ENCODE measurements around the gene KDM3A.

Gene KDM3A, protein sequence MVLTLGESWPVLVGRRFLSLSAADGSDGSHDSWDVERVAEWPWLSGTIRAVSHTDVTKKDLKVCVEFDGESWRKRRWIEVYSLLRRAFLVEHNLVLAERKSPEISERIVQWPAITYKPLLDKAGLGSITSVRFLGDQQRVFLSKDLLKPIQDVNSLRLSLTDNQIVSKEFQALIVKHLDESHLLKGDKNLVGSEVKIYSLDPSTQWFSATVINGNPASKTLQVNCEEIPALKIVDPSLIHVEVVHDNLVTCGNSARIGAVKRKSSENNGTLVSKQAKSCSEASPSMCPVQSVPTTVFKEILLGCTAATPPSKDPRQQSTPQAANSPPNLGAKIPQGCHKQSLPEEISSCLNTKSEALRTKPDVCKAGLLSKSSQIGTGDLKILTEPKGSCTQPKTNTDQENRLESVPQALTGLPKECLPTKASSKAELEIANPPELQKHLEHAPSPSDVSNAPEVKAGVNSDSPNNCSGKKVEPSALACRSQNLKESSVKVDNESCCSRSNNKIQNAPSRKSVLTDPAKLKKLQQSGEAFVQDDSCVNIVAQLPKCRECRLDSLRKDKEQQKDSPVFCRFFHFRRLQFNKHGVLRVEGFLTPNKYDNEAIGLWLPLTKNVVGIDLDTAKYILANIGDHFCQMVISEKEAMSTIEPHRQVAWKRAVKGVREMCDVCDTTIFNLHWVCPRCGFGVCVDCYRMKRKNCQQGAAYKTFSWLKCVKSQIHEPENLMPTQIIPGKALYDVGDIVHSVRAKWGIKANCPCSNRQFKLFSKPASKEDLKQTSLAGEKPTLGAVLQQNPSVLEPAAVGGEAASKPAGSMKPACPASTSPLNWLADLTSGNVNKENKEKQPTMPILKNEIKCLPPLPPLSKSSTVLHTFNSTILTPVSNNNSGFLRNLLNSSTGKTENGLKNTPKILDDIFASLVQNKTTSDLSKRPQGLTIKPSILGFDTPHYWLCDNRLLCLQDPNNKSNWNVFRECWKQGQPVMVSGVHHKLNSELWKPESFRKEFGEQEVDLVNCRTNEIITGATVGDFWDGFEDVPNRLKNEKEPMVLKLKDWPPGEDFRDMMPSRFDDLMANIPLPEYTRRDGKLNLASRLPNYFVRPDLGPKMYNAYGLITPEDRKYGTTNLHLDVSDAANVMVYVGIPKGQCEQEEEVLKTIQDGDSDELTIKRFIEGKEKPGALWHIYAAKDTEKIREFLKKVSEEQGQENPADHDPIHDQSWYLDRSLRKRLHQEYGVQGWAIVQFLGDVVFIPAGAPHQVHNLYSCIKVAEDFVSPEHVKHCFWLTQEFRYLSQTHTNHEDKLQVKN (N-terminal part only)

DNA sequence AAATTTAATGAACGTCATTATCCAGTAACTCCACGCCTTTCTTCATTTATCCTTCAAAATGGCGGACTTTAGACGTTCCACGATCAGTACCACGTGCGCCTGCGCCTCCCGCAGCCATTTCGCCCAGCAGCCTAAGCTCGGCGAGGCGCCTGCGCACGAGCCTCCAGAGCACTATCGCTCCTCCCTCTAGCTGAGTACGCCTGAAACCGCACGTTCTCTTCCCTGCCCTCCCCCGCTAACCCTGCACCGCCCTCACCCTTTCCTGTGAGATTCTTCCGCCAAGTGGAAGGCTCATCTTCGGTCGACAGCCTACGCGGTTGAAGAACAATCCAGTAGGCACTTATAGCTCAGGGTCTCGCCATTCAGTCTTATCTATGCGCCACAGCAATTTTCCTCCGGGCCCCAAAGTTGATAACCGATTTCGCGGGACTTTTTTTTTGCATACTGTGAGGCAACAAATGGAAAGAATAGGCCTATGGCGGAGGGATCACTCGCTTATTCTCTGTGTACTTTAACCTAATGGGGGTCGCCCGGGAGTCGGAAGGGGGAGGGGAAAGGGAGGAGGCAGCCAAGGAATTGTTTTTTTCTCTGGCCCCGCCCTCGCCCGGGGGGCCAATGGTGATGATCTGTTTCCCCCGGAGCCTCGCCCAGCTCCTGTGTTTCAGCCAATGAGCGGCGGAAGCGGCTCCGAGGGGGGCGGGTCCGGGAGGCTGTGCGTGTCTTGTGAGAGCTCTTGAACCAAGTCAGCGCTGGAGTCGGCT lies at the start of gene KDM3A:
TSS of gene KDM3A (plus strand) at position 741 of the 761 bp plus-strand sequence. CDS start 677 bp downstream, outside the sequence.
- DNase-seq (ENCODE audit: low read depth): peak; percentile 98
- no peak for TF ChIP-seq CTCF (IDR thresholded peaks at IDR 0.05; ENCODE audit: low read depth, low read length, missing control alignments)

DNA sequence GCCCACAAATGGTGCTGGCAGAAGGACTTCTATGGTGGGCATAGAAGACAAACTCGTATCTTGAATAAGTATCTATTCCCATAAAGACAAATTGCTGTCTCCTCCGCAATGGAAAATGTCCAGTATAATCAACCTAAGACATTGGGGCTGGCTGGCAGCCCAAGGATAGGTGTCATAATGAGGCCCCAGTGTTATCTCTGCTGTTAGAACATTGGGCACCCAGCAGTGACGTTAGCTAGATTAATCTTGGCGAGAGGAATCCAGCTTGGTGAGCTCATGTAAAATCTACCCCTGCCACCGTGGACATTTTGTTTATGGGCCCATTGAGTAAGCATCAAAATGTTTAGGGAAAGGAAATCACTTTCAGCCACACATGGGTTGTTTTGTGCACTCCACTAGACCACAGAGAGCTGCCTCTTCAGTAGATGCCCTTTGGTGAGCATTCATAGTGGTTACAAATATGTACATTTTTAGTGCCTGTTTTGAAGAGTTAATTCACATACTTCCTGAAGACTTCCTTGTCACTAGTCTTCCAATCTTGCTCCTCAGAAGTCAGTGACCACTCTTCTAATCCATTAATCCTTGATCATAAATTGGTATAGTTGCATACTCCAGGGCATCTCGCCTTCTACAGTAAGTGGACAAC lies 48.2 kb upstream of the KDM3A start:
- H3K4me3 ChIP-seq (ENCODE audit: low read depth, low read length): no peak overlapping the region
- no peak for DNase-seq (ENCODE audit: low read depth)
- TF ChIP-seq CTCF (IDR thresholded peaks at IDR 0.05; ENCODE audit: low read depth, low read length, missing control alignments): no peak

More for the DNA sequence above, at the start of gene KDM3A:
- H3K4me3 ChIP-seq (ENCODE audit: low read depth, low read length): peak within 1 kb of the TSS; percentile 81

- DNase-seq (ENCODE audit: low read depth): no peak
- no peak overlapping the region for H3K4me3 ChIP-seq (ENCODE audit: low read depth, low read length)
- TF ChIP-seq CTCF (IDR thresholded peaks at IDR 0.05; ENCODE audit: low read depth, low read length, missing control alignments): no peak
Observed at GRCh38 chr2:86393521-86394491, 47.4 kb upstream of the KDM3A start.

GRCh38 chr2:86396291-86396785 lies 44.8 kb upstream of the KDM3A start:
- no peak for DNase-seq (ENCODE audit: low read depth)
- H3K4me3 ChIP-seq (ENCODE audit: low read depth, low read length): no peak overlapping the region
- peak; percentile 53 for TF ChIP-seq CTCF (IDR thresholded peaks at IDR 0.05; ENCODE audit: low read depth, low read length, missing control alignments)

DNA sequence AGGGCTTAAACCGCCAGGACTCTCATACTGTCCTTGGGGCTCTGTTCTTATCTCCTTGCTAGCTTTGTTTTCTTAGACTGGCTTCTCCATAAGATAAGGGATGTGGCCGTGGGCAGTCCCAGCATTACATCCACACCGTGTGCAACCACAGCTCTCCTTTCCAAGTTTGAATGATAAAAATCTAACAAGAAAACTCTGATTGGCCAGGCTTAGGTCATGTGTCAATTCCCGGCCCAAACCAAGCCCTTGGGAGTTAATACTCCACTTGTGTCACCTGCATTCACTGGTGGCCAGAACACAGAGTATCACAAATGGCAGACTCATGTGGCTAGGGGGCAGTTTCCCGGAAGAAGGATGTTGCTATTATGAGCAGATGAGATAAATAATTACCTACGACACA lies 43.2 kb upstream of the KDM3A start:
- DNase-seq (ENCODE audit: low read depth): no peak
- H3K4me3 ChIP-seq (ENCODE audit: low read depth, low read length): no peak overlapping the region
- TF ChIP-seq CTCF (IDR thresholded peaks at IDR 0.05; ENCODE audit: low read depth, low read length, missing control alignments): no peak
